GM18499 (cell line): ENCODE measurements around the gene JPH3.

Source experiments
- ATAC-seq: cut with Tn5 transposase; IDR thresholded peaks from one replicate; pipeline ENCODE4 v1.9.1; 2021; ENCODE audit warnings: moderate number of reproducible peaks; ENCODE audit not compliant: insufficient read depth, unreplicated experiment

Gene JPH3

DNA sequence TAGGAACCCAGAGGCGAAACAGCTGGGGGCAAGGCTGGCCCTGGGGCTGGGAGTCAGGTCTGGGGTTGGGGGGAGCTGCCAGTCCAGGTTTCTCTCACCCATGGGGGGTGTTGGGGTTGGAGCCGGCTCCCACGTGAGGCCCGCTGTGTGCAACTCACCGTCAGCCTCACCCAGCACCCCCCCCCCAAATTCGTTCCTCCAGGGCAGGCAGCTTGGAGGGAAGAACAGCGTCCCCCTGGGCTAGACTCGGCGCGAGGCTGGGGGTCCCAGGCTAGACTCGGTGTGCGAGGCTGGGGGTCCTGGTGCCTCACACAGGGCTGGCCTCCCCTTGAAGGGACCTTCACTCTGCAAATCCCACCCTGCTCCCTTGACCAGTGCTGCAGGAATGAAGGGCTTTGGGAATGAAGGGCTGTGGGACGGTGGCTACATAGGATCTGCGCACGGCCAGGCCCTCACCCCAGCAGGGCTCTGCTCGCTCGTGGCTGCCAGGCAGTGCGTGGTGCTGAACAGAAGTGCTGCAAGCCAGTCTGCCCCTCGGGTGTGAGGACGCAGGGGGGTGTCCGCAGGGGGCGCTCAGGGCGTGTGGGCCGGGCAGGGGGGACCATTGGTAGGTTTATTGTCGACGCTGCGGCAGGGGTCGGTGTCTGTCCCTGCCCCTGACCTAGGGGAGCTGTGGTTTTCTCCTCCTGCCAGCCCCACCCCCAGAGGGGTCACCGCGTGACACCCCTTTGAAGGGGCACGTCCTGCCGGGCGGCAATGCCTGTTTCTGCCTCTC lies 88.8 kb downstream of the JPH3 start:
- no peak for ATAC-seq

GRCh38 chr16:87691686-87692079 lies 89.4 kb downstream of the JPH3 start:
- ATAC-seq, result no peak

- no peak for ATAC-seq
Observed at GRCh38 chr16:87692176-87692575, 89.9 kb downstream of the JPH3 start.

GRCh38 chr16:87692756-87693155 lies 90.4 kb downstream of the JPH3 start:
- no peak for ATAC-seq

- ATAC-seq, result no peak
Observed at GRCh38 chr16:87693827-87694226, 91.5 kb downstream of the JPH3 start.

GRCh38 chr16:87694441-87695125 lies 92.3 kb downstream of the JPH3 start:
- ATAC-seq, result no peak

GRCh38 chr16:87695534-87695933 lies 93.2 kb downstream of the JPH3 start:
- ATAC-seq, result no peak

DNA sequence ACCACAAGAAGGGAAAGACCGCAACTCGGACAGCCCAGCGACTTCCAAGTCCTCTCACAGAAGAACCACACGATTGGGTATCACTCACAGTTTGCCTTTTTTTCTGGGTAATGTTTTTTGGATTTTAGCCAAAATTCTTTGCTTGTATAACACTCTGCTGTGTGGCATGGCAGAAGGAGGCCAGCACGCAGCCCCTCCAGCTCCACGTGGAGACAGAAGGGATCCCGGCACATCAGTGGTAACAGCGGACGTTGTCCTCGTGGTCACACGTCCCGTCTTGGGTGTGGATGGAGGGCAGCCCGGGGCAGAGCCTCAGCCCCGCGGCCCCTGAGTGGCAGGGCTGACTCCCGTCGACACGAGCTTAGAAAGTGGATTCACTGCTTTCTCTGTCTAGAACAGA lies 94.4 kb downstream of the JPH3 start:
- no peak for ATAC-seq

DNA sequence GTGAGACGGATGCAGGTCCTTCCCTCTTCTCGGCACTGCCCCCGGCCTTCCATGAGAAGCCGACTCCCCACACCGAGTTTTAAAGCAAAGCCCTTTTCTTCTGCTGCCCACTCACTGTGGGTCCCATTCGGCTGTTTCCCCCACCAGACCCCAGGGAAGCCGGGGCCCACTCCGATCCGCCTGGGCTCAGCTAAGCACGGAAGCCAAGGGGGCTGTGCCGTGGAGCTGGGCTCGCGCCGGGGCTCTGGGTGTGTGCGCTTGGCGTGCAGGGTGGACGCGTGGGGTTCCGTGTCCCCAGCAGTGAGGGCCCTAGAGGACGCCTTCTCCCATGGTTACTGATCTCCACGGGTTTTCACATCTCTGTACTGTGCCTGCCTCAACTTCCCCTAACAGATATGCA lies 94.9 kb downstream of the JPH3 start:
- ATAC-seq, result no peak

DNA sequence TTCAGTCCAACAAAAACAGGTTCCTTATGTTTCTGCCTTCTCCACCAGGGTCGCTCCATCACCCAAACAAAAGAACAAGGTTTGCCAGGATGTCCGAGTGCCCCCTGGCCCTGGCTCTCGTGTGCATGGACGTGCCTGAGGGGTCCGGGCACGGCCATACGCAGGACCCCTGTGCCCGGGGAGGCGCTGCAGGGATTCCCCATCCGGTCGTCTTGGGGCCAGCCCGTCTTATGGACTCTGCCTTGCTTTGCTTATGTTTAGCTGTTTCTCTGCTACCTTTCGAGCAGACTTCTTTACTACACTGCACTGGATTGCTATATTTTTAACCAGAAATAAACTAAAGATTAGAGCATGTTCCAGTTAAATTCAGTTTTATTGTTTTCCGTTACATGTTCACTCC lies 95.5 kb downstream of the JPH3 start:
- ATAC-seq, result no peak

DNA sequence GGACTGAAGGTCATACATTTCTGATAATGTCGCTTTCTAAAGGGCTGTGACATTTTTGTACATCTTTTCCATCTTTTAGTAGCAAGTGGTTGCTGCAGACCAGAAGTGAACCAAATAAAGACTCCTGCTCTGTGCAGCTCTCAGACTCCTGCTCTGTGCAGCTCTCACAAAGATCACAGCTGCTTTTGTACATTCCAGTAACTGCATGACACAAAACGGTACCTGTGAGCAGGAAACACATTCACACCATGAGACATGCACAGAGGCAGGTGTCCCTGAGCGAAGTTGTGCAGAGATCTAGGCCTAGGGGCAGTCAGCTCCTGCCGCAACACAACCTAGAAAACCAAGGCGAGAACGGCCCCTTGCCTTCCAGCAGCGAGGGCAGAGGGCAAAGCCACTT lies 95.9 kb downstream of the JPH3 start:
- ATAC-seq, result no peak

GRCh38 chr16:87698676-87699199 lies 96.4 kb downstream of the JPH3 start:
- no peak for ATAC-seq

- ATAC-seq, result no peak
Observed at GRCh38 chr16:87700406-87701077, 98.2 kb downstream of the JPH3 start.

DNA sequence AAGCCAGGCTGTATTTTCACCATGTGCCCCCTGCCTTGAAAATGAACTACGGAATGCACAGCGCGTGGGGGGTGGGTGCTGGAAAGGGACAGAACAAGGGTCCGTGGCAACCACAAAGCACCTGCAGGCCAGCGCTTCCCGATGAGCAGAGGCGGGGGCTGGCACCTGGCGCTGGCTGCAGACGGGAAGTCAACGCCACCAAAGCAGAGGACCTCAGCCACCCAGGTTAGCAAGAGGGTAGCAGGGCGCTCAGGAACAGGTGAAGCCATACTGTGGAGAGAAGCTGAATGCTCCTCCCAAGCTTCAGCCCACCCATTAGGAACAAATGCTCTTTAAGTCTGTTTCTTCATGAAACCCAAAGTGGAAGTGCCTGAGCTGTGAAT lies 98.8 kb downstream of the JPH3 start:
- ATAC-seq, result no peak

DNA sequence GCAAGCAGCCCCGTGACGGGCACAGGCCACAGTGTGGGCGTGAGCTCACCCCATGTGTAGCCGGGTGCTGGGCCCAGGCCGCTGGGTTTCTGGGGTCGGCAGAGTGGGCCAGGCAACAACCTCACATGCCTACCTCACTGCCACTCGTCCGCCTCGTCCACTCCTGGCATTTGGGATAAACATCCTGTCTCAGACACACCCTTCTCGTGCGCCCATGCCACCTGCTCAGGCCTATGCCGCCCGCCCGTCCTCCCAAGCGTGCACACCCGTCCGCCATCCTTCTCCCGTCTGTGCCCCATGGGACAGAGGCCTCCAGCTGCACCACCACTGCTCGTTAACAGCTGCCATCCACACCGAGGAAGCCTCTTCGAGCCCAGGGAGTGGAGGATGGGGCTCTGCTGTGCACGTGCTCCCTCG lies 99.2 kb downstream of the JPH3 start:
- ATAC-seq, result no peak

DNA sequence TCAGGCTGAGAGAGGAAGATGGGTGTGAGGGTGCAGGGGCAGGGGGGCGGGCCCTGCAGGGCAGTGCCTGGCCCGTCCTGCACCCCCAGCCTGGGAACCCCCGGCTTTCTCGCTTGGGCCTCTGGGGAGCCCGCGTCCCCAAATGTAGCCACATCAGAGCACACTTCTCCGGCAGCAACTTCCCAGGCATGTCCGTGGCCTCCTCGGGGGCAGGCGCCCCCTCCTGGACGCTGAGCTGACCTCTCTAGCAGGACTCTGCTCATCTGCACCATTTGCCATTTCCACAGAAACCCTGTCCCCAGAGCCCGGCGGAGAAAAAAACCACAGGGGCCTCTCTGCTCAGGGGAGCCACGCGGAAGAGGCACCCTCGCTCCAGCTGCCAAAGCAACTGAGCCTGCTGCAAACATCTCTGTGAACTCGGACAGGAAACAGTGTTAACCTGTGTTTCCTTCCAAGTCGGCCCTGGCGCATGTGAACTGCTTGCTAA lies 100.1 kb downstream of the JPH3 start:
- no peak for ATAC-seq

- no peak for ATAC-seq
Observed at GRCh38 chr16:87703071-87703470, 100.8 kb downstream of the JPH3 start.

DNA sequence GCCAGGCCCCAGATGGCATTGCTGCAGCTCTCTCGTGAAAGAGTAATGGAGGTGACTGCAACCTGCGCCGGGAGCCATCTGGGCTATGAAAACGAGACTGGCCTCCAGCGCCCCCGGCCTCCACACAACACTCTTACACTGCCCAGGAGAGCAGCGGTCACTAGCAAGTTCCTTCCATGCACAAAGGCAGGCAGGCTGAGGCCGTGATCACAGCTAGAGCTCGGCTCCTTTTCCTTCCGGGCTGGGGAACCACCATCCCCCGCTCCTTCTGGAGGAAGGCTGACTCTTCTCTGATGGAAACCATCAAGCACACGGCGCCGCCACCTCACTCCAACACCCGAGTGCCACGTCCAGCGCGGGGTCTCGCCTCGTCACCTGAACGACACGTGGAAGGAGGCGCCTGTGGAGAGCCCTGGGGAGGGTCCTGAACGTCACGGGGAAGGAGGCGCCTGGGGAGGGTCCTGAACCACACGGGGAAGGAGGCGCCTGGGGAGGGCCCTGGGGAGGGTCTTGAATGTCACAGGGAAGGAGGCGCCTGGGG lies 101.6 kb downstream of the JPH3 start:
- no peak for ATAC-seq

DNA sequence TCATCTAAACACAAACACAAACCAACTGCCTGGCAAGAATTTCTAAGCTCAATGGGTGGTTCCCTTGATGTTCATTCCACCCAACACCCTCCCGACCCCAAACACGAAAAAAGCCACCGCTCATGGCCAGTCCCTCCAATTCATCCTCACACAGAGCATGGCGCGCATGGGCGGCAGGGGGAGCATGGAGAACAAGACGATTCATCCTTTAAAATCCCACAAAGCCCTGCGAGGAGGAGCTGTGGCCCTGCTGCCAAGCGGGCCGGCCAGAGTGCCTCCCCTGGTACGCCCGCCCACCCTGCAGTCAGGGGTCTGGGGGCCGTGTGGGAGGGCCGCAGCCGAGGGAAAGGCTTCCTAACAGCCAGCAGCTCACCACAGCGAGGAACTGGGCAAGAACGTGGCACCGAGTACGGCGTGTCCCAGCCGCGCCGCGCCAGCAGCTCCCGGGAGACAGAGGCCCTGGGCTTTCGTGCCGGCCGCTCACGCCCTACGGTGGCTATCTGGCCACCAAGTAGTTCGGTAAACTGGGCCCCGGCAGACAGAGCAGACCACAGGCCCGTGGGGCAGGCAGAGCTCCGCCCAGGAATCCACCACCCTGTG lies 102.5 kb downstream of the JPH3 start:
- ATAC-seq, result no peak

DNA sequence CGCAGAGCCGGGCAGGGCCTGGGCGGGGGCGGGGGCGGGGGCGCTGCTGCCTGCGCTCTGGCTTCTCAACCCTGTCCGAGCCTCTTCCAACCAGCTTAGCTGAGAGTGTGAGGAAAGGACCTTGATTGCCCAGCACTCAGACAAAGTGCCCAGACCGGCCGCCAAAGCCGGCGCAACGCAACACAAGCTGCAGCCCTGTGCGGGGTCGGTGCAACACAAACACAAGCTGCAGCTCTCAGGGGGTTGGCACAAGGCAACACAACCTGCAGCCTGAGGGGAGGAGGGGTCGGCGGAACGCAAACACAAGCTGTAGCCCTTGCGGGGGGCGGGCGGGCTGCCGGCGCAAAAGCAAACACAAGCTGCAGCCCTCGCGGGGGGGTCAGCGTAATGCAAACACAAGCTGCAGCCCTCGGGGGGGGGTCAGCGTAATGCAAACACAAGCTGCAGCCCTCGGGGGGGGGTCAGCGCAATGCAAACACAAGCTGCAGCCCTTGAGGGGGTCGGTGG lies 103.5 kb downstream of the JPH3 start:
- no peak for ATAC-seq
